Hindlimb muscle (tissue), 1 donor: ENCODE results near the gene SALL2. TPM values are rescaled to one million over a fixed set of nuclear protein-coding genes. Genes with fewer than 3 reads are reported as not detected.
"Not testable (repeated sequence)": the region's sequence is repeated elsewhere in the genome, so short reads cannot be mapped to it uniquely, and the experiment has no call there.

Experiments used
- DNase-seq: peaks from one replicate; pipeline ENCODE4 v3.0.0-alpha.2; 2013
- polyA plus RNA-seq: library from polyadenylated mRNA; unstranded; fragments of 120-200 nt; gene quantifications from one replicate; pipeline ENCODE4 v1.2.1, GENCODE V29; 2013; ENCODE audit not compliant: insufficient read length

Gene SALL2
- 11.9 TPM for polyA plus RNA-seq

GRCh38 chr14:21525962-21526671, at the start of gene SALL2:
Gene SALL2, minus strand, starts transcription at chr14:21526346. Its CDS starts 219 bp downstream, at chr14:21526127.
- DNase-seq = peak; percentile 90

GRCh38 chr14:21575661-21576060, 49.5 kb upstream of the SALL2 start:
- no peak for DNase-seq

GRCh38 chr14:21572604-21573003, 46.5 kb upstream of the SALL2 start:
- no peak for DNase-seq

GRCh38 chr14:21558703-21559170, 32.6 kb upstream of the SALL2 start:
- no peak for DNase-seq

- DNase-seq = peak; percentile 90
These were observed 31.1 kb upstream of the SALL2 start for GRCh38 chr14:21557084-21557901.

- DNase-seq = no peak
These were observed 30.4 kb upstream of the SALL2 start for GRCh38 chr14:21556378-21557083.

GRCh38 chr14:21553266-21553665, 27.1 kb upstream of the SALL2 start:
- DNase-seq = no peak

- DNase-seq = not testable (repeated sequence)
These were observed 18.4 kb upstream of the SALL2 start for GRCh38 chr14:21544588-21544987.

GRCh38 chr14:21543963-21544362, 17.8 kb upstream of the SALL2 start:
- DNase-seq = no peak

- DNase-seq = no peak
These were observed 17.4 kb upstream of the SALL2 start for GRCh38 chr14:21543521-21543960.

- DNase-seq = no peak
These were observed 15.4 kb upstream of the SALL2 start for GRCh38 chr14:21541413-21542074.

- no peak for DNase-seq
These were observed 13.2 kb upstream of the SALL2 start for GRCh38 chr14:21539189-21539940.

GRCh38 chr14:21537090-21537424, 10.9 kb upstream of the SALL2 start:
- no peak for DNase-seq

GRCh38 chr14:21536418-21537089, 10.4 kb upstream of the SALL2 start:
- DNase-seq = no peak

- DNase-seq = no peak
These were observed 9.6 kb upstream of the SALL2 start for GRCh38 chr14:21535545-21536417.

GRCh38 chr14:21534576-21534975, 8.4 kb upstream of the SALL2 start:
- DNase-seq = no peak

- no peak for DNase-seq
These were observed 7.1 kb upstream of the SALL2 start for GRCh38 chr14:21533294-21533693.

- no peak for DNase-seq
These were observed 3.4 kb upstream of the SALL2 start for GRCh38 chr14:21529515-21529914.

GRCh38 chr14:21528381-21529348, 2.5 kb upstream of the SALL2 start:
- DNase-seq = no peak
